GM23248 (cell line): ENCODE results near the gene ITSN2. TPM values are rescaled to one million over a fixed set of nuclear protein-coding genes. Genes with fewer than 3 reads are reported as not detected.

Experiments
- DNase-seq: peaks from one replicate; pipeline ENCODE4 v3.0.0-alpha.2; 2015
- H2AFZ ChIP-seq: fragments of 200-600 bp; sonication (generic); 2 replicates; pipeline ENCODE4 v1.6.1; 2016; ENCODE audit warnings: antibody characterized with exemption
- H3F3A ChIP-seq: fragments of 200-600 bp; sonication (generic); 2 replicates; pipeline ENCODE4 v1.6.1; 2016; ENCODE audit warnings: mild to moderate bottlenecking, antibody characterized with exemption, mixed run types; ENCODE audit not compliant: insufficient read depth
- H3K27ac ChIP-seq: fragments of 200-600 bp; sonication (generic); 2 replicates; pipeline ENCODE4 v1.5.1; 2016; ENCODE audit warnings: mild to moderate bottlenecking
- H3K27me3 ChIP-seq: fragments of 200-600 bp; sonication (generic); replicated peaks from 2 replicates; pipeline ENCODE4 v1.6.1; 2016; ENCODE audit warnings: mild to moderate bottlenecking; ENCODE audit not compliant: insufficient read depth
- H3K36me3 ChIP-seq: fragments of 200-600 bp; sonication (generic); 2 replicates; pipeline ENCODE4 v1.6.1; 2016; ENCODE audit warnings: low read depth, mild to moderate bottlenecking
- H3K4me1 ChIP-seq: fragments of 200-600 bp; sonication (generic); 2 replicates; pipeline ENCODE4 v1.6.1; 2016; ENCODE audit warnings: mild to moderate bottlenecking; ENCODE audit not compliant: insufficient read depth
- H3K4me2 ChIP-seq: fragments of 200-600 bp; sonication (generic); one replicate; pipeline ENCODE4 v1.6.1; 2016; ENCODE audit warnings: mild to moderate bottlenecking; ENCODE audit not compliant: unreplicated experiment
- H3K4me3 ChIP-seq: fragments of 200-600 bp; sonication (generic); 2 replicates; pipeline ENCODE4 v1.5.1; 2016; ENCODE audit warnings: mild to moderate bottlenecking
- H3K79me2 ChIP-seq: fragments of 200-600 bp; sonication (generic); 2 replicates; pipeline ENCODE4 v1.6.1; 2016; ENCODE audit warnings: mild to moderate bottlenecking; ENCODE audit not compliant: insufficient read depth
- H3K9ac ChIP-seq: fragments of 200-600 bp; sonication (generic); 2 replicates; pipeline ENCODE4 v1.6.1; 2016; ENCODE audit warnings: mild to moderate bottlenecking
- H3K9me2 ChIP-seq: fragments of 200-600 bp; sonication (generic); 2 replicates; pipeline ENCODE4 v1.6.1; 2016; ENCODE audit warnings: mixed run types, mild to moderate bottlenecking, moderate library complexity; ENCODE audit not compliant: insufficient read depth
- H3K9me3 ChIP-seq: fragments of 200-600 bp; sonication (generic); one replicate; pipeline ENCODE4 v1.6.1; 2017; ENCODE audit warnings: low read depth
- H4K20me1 ChIP-seq: fragments of 200-600 bp; sonication (generic); 2 replicates; pipeline ENCODE4 v1.6.0; 2016; ENCODE audit not compliant: insufficient read depth
- EZH2 ChIP-seq: fragments of 200-600 bp; sonication (generic); IDR thresholded peaks from 2 replicates; pipeline ENCODE4 v1.6.1; 2018; ENCODE audit warnings: antibody characterized with exemption, mild to moderate bottlenecking; ENCODE audit not compliant: insufficient read depth, poor library complexity, severe bottlenecking
- EZH2phosphoT487 ChIP-seq: fragments of 200-600 bp; sonication (generic); IDR thresholded peaks from 2 replicates; pipeline ENCODE4 v1.6.1; 2018; ENCODE audit warnings: antibody characterized with exemption, moderate library complexity, mild to moderate bottlenecking, low read depth; ENCODE audit not compliant: insufficient read depth
- WGBS, 2 experiments: methylation state at CpG; one replicate each; pipeline ENCODE4 v1.1.6; 2015 to 2017; ENCODE audit warnings: low lambda C conversion rate in 2 of 2, low coverage in 1 of 2; ENCODE audit errors: missing lambda C conversion rate in 2 of 2; 5-methylcytosine and 5-hydroxymethylcytosine counted together
- in situ Hi-C: fragments of 300-500 bp; cut with MboI; formaldehyde crosslinking; loops from 2 replicates; pipeline ENCODE4 v1.15.0; 2020
- polyA plus RNA-seq: library from polyadenylated mRNA; unstranded; fragments of >200 nt; fragmentation: Nextera tagmentation; extraction: Ambion mirVana; gene quantifications from 2 replicates; pipeline ENCODE4 v1.2.1, GENCODE V29; 2016
- small RNA-seq: library from RNA; depleted of rRNA; stranded (forward); fragments of <200 nt; gene quantifications from one replicate; pipeline ENCODE3, GENCODE V24; 2014; ENCODE audit warnings: low read depth, low replicate concordance
- total RNA-seq: library from RNA; depleted of rRNA; stranded (reverse); fragments of >200 nt; shearing (Covaris generic); gene quantifications from 2 replicates; pipeline ENCODE4 v1.2.3, GENCODE V29; 2014; rRNA removed

Gene ITSN2
- total and polyA plus RNA-seq, 2 experiments from 2014 or later = 12.9 to 19.2 TPM

DNA sequence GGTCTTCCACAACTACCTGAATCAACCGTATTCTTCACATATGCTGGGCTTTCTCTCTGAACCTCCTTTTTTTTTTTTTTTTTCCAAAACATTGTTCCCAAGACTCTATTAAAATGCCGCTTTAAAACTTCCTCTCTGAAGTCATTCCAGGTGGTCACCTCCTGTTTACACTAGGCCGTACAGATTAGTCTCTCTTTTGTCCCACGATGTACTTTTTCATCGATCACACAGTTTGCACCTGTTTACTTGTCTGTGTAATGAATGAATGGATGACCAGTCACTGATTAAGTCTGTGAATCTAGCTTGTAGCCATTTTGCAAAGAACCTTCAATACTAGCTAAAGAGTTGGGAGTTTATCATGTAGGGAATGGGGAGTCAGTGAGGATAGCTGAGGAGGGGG, 202.2 kb downstream of the ITSN2 start:
- Histone ChIP-seq H3K27ac (no peak overlapping the region), H3K4me1 (no peaks in the 10 kb centered on the region), H3F3A (no peaks in the 10 kb centered on the region), H2AFZ (no peak overlapping the region), H3K36me3 (no peaks in the 10 kb centered on the region), H3K79me2 (no peaks in the 10 kb centered on the region), H3K9ac (no peak overlapping the region), H4K20me1 (no peaks in the 10 kb centered on the region), H3K9me3 (no peaks in the 10 kb centered on the region), H3K9me2 (no peaks in the 10 kb centered on the region), H3K4me3 (no peak overlapping the region), H3K4me2 (no peak overlapping the region), H3K27me3 (no peaks in the 10 kb centered on the region)
- in situ Hi-C loops = no loop called here
- TF ChIP-seq EZH2phosphoT487 (no peak), EZH2 (no peak)
- 89 to 91% methylated on average over 5 of the region's 5 CpGs for WGBS, 2 experiments
- no peak for DNase-seq

DNA sequence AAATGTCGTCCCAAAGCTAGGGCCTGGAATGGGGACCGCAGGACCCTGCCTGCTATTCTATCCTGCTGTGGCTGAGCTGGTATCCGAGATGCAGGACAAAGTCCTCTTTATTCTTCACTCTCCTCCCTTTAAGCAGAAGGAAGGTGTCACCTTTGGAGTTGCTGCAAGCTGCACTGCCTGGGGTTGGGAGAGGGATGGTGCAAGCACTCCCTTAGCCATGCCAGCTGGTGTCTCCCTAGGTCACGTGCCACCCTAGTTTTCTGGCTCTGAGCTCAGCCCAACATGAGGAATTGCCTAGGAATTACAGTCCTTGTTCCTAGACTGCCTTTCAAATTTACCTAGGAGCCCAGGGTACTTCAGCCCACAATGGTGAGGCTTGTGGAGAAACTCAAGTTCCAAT, 206.9 kb downstream of the ITSN2 start:
- Histone ChIP-seq H3K9me3 (no peaks in the 10 kb centered on the region), H4K20me1 (no peaks in the 10 kb centered on the region), H3K9me2 (no peaks in the 10 kb centered on the region), H3K4me2 (no peak overlapping the region), H3K27ac (no peak overlapping the region), H3K36me3 (no peaks in the 10 kb centered on the region), H2AFZ (no peak overlapping the region), H3K4me1 (no peaks in the 10 kb centered on the region), H3K79me2 (no peaks in the 10 kb centered on the region), H3F3A (no peaks in the 10 kb centered on the region), H3K9ac (no peak overlapping the region), H3K4me3 (no peak overlapping the region), H3K27me3 (no peaks in the 10 kb centered on the region)
- TF ChIP-seq EZH2phosphoT487 (no peak), EZH2 (no peak)
- DNase-seq = no peak
- WGBS, 2 experiments = 93 to 99% methylated on average over 4 of the region's 4 CpGs
- in situ Hi-C loops = no loop called here

Small RNA genes lying within 50 kb of the gene (small RNA-seq; reads per million reads assigned to genes)
- not detected for gene HMGN2P20
- gene RF00602 = not detected

Other genes with a start within 250 kb of the ITSN2 start
- not detected in 2 replicates for gene PFN4, start 237.2 kb downstream of the ITSN2 start, total RNA-seq
- gene PFN4, start 237.2 kb downstream of the ITSN2 start, polyA plus RNA-seq = 0.60 and 0.64 TPM in 2 replicates
- 5.8 and 22.4 TPM in 2 replicates for gene FAM228B, start 237.1 kb downstream of the ITSN2 start, total RNA-seq
- gene FAM228B, start 237.1 kb downstream of the ITSN2 start, polyA plus RNA-seq = 12.1 and 15.1 TPM in 2 replicates
- 2.1 TPM in 1 of 2 replicates, not detected in the other for gene FAM228A, start 185.5 kb downstream of the ITSN2 start, total RNA-seq
- not detected in 2 replicates for gene FAM228A, start 185.5 kb downstream of the ITSN2 start, polyA plus RNA-seq
- 8.0 and 14.5 TPM in 2 replicates for gene NCOA1, start 130.7 kb upstream of the ITSN2 start, total RNA-seq
- 2.5 and 2.6 TPM in 2 replicates for gene NCOA1, start 130.7 kb upstream of the ITSN2 start, polyA plus RNA-seq